Thymus (tissue), 11 donors: Measurements from ENCODE around the gene PCK1. TPM values are rescaled to one million over a fixed set of nuclear protein-coding genes. Genes with fewer than 3 reads are reported as not detected.

Experiments
- DNase-seq, 9 donors: peaks; one replicate each; pipeline ENCODE4 v3.0.0-alpha.2; 2013; ENCODE audit warnings: low spot score in 9 of 9, low read depth in 6 of 9, missing footprints in 1 of 9
- H3K27ac ChIP-seq, 2 donors: one replicate each; pipeline ENCODE4 v1.5.1; 2013; ENCODE audit warnings: control low read depth in 1 of 2, low read depth in 1 of 2, low read length in 1 of 2, mild to moderate bottlenecking in 1 of 2, moderate library complexity in 1 of 2
- H3K27me3 ChIP-seq, 2 donors: one replicate each; pipeline ENCODE4 v1.5.1; 2013; ENCODE audit warnings: low read length in 1 of 2; ENCODE audit not compliant: control insufficient read depth in 2 of 2, insufficient read depth in 1 of 2
- H3K36me3 ChIP-seq, 2 donors: one replicate each; pipeline ENCODE4 v1.5.1; 2013; ENCODE audit warnings: low read length in 1 of 2, mild to moderate bottlenecking in 1 of 2, moderate library complexity in 1 of 2; ENCODE audit not compliant: control insufficient read depth in 2 of 2, insufficient read depth in 2 of 2
- H3K4me1 ChIP-seq, 2 donors: one replicate each; pipeline ENCODE4 v1.5.1; 2013; ENCODE audit warnings: low read length in 2 of 2; ENCODE audit not compliant: control insufficient read depth in 2 of 2, insufficient read depth in 2 of 2
- H3K4me3 ChIP-seq, 2 donors: one replicate each; pipeline ENCODE4 v1.5.1; 2013; ENCODE audit warnings: low read length in 2 of 2, control low read depth in 1 of 2, mild to moderate bottlenecking in 1 of 2
- H3K9me3 ChIP-seq, 2 donors: one replicate each; pipeline ENCODE4 v1.5.1; 2013; ENCODE audit warnings: low read length in 1 of 2, mild to moderate bottlenecking in 1 of 2; ENCODE audit not compliant: control insufficient read depth in 2 of 2, insufficient read depth in 1 of 2
- WGBS: extraction: QIAGEN DNeasy Blood & Tissue Kit; methylation state at CpG from one replicate; pipeline ENCODE4 v1.1.7; 2013; 5-methylcytosine and 5-hydroxymethylcytosine counted together
- polyA plus RNA-seq: library from polyadenylated mRNA; stranded (reverse); fragments of 200-250 nt; gene quantifications from one replicate; pipeline ENCODE4 v1.2.3, GENCODE V29; 2013
- total RNA-seq: library from RNA; stranded (reverse); fragments of 120-200 nt; gene quantifications from one replicate; pipeline ENCODE4 v1.2.4, GENCODE V29; 2013
- donor health status: healthy.

PCK1 gene
- total and polyA plus RNA-seq, 2 donors = 0.19 to 0.30 TPM

- WGBS = 93% methylated on average over 4 of the region's 4 CpGs
- H3K4me1 ChIP-seq = no peaks in the 10 kb centered on the region
- no peak for DNase-seq
- H3K9me3 ChIP-seq = no peaks in the 10 kb centered on the region
- H3K36me3 ChIP-seq = no peaks in the 10 kb centered on the region
- H3K27me3 ChIP-seq = peaks cover 0 to 2% of the 10 kb centered on the region in 2 donors
- H3K4me3 ChIP-seq = no peak overlapping the region
- H3K27ac ChIP-seq = no peak overlapping the region
Measured at GRCh38 chr20:57530327-57530981, 30.5 kb upstream of the PCK1 start.

- no peaks in the 10 kb centered on the region for H3K4me1 ChIP-seq
- 96% methylated on average over 2 of the region's 2 CpGs for WGBS
- peaks cover 0 to 2% of the 10 kb centered on the region in 2 donors for H3K27me3 ChIP-seq
- no peaks in the 10 kb centered on the region for H3K9me3 ChIP-seq
- H3K27ac ChIP-seq = no peak overlapping the region
- H3K4me3 ChIP-seq = no peak overlapping the region
- no peak for DNase-seq
- H3K36me3 ChIP-seq = no peaks in the 10 kb centered on the region
Measured at GRCh38 chr20:57532104-57532503, 28.8 kb upstream of the PCK1 start.

GRCh38 chr20:57535297-57535696 lies 25.6 kb upstream of the PCK1 start:
- Histone ChIP-seq H3K9me3 (no peaks in the 10 kb centered on the region), H3K4me3 (no peak overlapping the region), H3K36me3 (no peaks in the 10 kb centered on the region), H3K27me3 (peaks cover 0 to 2% of the 10 kb centered on the region in 2 donors), H3K4me1 (no peaks in the 10 kb centered on the region), H3K27ac (no peak overlapping the region)
- DNase-seq = no peak
- WGBS = 87% methylated on average over 5 of the region's 5 CpGs

GRCh38 chr20:57536120-57536708 lies 24.7 kb upstream of the PCK1 start:
- no peaks in the 10 kb centered on the region for H3K9me3 ChIP-seq
- no peak overlapping the region for H3K4me3 ChIP-seq
- H3K27ac ChIP-seq = no peak overlapping the region
- no peak for DNase-seq
- no peaks in the 10 kb centered on the region for H3K36me3 ChIP-seq
- no peaks in the 10 kb centered on the region for H3K4me1 ChIP-seq
- peaks cover 0 to 2% of the 10 kb centered on the region in 2 donors for H3K27me3 ChIP-seq
- WGBS = 82% methylated on average over 3 of the region's 3 CpGs

GRCh38 chr20:57536771-57537724 lies 23.9 kb upstream of the PCK1 start:
- no peaks in the 10 kb centered on the region for H3K4me1 ChIP-seq
- 89% methylated on average over 4 of the region's 4 CpGs for WGBS
- H3K27me3 ChIP-seq = peaks cover 0 to 2% of the 10 kb centered on the region in 2 donors
- no peaks in the 10 kb centered on the region for H3K36me3 ChIP-seq
- no peak for DNase-seq
- no peak overlapping the region for H3K27ac ChIP-seq
- no peak overlapping the region for H3K4me3 ChIP-seq
- no peaks in the 10 kb centered on the region for H3K9me3 ChIP-seq

GRCh38 chr20:57537822-57538221 lies 23.1 kb upstream of the PCK1 start:
- DNase-seq = no peak
- Histone ChIP-seq H3K36me3 (no peaks in the 10 kb centered on the region), H3K27me3 (no peaks in the 10 kb centered on the region), H3K27ac (no peak overlapping the region), H3K9me3 (no peaks in the 10 kb centered on the region), H3K4me1 (no peaks in the 10 kb centered on the region), H3K4me3 (no peak overlapping the region)
- WGBS = 92% methylated on average over 2 of the region's 2 CpGs

GRCh38 chr20:57539889-57540288 lies 21.0 kb upstream of the PCK1 start:
- no peak overlapping the region for H3K27ac ChIP-seq
- H3K27me3 ChIP-seq = no peaks in the 10 kb centered on the region
- H3K36me3 ChIP-seq = no peaks in the 10 kb centered on the region
- 90% methylated on average over 12 of the region's 12 CpGs for WGBS
- H3K4me3 ChIP-seq = no peak overlapping the region
- no peaks in the 10 kb centered on the region for H3K9me3 ChIP-seq
- H3K4me1 ChIP-seq = no peaks in the 10 kb centered on the region
- no peak for DNase-seq

GRCh38 chr20:57540890-57541580 lies 19.9 kb upstream of the PCK1 start:
- no peak overlapping the region for H3K4me3 ChIP-seq
- DNase-seq = no peak
- H3K27me3 ChIP-seq = peaks cover 0 to 2% of the 10 kb centered on the region in 2 donors
- H3K27ac ChIP-seq = no peak overlapping the region
- WGBS = 85% methylated on average over 17 of the region's 17 CpGs
- H3K4me1 ChIP-seq = no peaks in the 10 kb centered on the region
- no peaks in the 10 kb centered on the region for H3K9me3 ChIP-seq
- H3K36me3 ChIP-seq = no peaks in the 10 kb centered on the region
